IMR-90 (cell line): ENCODE measurements around the gene CHMP4B. TPM values are rescaled to one million over a fixed set of nuclear protein-coding genes. Genes with fewer than 3 reads are reported as not detected.

ENCODE experiments used
- ATAC-seq: fragments of 200-7000 bp; cut with Tn5 transposase; 2 replicates; pipeline ENCODE4 v1.9.1; 2020; ENCODE audit warnings: low read depth, mild to moderate bottlenecking, moderate library complexity
- BruUV-seq: library from RNA; stranded (reverse); fragments of 400-500 nt; replicated peaks from 2 replicates; lab custom pipeline; 2021; lab: Mats Ljungman, UMichigan
- CTCF ChIA-PET: fragments of 300-600 bp; formaldehyde crosslinking; extraction: SDS; loops from one replicate; lab custom pipeline; 2021; ENCODE audit warnings: antibody characterized with exemption; lab: Yijun Ruan, JAX
- POLR2A ChIA-PET: fragments of 300-600 bp; sonication (Branson Sonifier 250); formaldehyde crosslinking; loops from one replicate; lab custom pipeline; 2022; ENCODE audit warnings: antibody characterized with exemption; ENCODE audit not compliant: unreplicated experiment; lab: Charles Lee
- DNase-seq: peaks from one replicate; pipeline ENCODE4 v3.0.0; 2013
- H2AFZ ChIP-seq: replicated peaks from 2 replicates; pipeline ENCODE3; 2013; ENCODE audit warnings: low read length, mild to moderate bottlenecking; ENCODE audit not compliant: poor library complexity
- H2AK5ac ChIP-seq: 2 replicates; pipeline ENCODE4 v1.6.1; 2013; ENCODE audit warnings: low read depth, low read length, inconsistent platforms
- H2AK9ac ChIP-seq: replicated peaks from 2 replicates; pipeline ENCODE3; 2013; ENCODE audit warnings: mild to moderate bottlenecking, low read depth, low read length, moderate library complexity; ENCODE audit not compliant: poor library complexity
- H2BK120ac ChIP-seq: 2 replicates; pipeline ENCODE4 v1.6.1; 2013; ENCODE audit warnings: low read depth, low read length, inconsistent platforms
- H2BK15ac ChIP-seq: 3 replicates; pipeline ENCODE4 v1.6.1; 2013; ENCODE audit warnings: low read depth, low read length, inconsistent platforms
- H2BK20ac ChIP-seq: 2 replicates; pipeline ENCODE4 v1.6.1; 2013; ENCODE audit warnings: low read depth, mild to moderate bottlenecking, inconsistent platforms, low read length, moderate library complexity
- H2BK5ac ChIP-seq: 2 replicates; pipeline ENCODE4 v1.6.1; 2013; ENCODE audit warnings: mild to moderate bottlenecking, low read depth, low read length, inconsistent platforms; ENCODE audit not compliant: poor library complexity, severe bottlenecking
- H3K14ac ChIP-seq: replicated peaks from 2 replicates; pipeline ENCODE4 v1.6.1; 2013; ENCODE audit warnings: low read depth, low read length, inconsistent platforms
- H3K18ac ChIP-seq: 2 replicates; pipeline ENCODE4 v1.6.1; 2013; ENCODE audit warnings: low read depth, low read length, control low read depth
- H3K23ac ChIP-seq: 2 replicates; pipeline ENCODE4 v1.6.1; 2013; ENCODE audit warnings: low read depth, low read length, inconsistent platforms
- H3K27ac ChIP-seq: 2 replicates; pipeline ENCODE4 v1.5.1; 2013; ENCODE audit warnings: mild to moderate bottlenecking, control low read depth, low read length; ENCODE audit not compliant: insufficient read depth
- H3K27me3 ChIP-seq: 2 replicates; pipeline ENCODE4 v1.6.1; 2013; ENCODE audit warnings: low read length; ENCODE audit not compliant: control insufficient read depth, insufficient read depth
- H3K36me3 ChIP-seq: 2 replicates; pipeline ENCODE4 v1.6.1; 2013; ENCODE audit warnings: low read length, mixed read lengths; ENCODE audit not compliant: control insufficient read depth, insufficient read depth
- H3K4ac ChIP-seq: 2 replicates; pipeline ENCODE4 v1.6.1; 2013; ENCODE audit warnings: low read depth, low read length, inconsistent platforms
- H3K4me1 ChIP-seq: 2 replicates; pipeline ENCODE4 v1.6.1; 2013; ENCODE audit warnings: low read length, mixed read lengths; ENCODE audit not compliant: control insufficient read depth, insufficient read depth
- H3K4me2 ChIP-seq: 2 replicates; pipeline ENCODE4 v1.6.1; 2013; ENCODE audit warnings: low read depth, mild to moderate bottlenecking, control low read depth, low read length, moderate library complexity
- H3K4me3 ChIP-seq: 2 replicates; pipeline ENCODE4 v1.5.1; 2013; ENCODE audit warnings: low read depth, mild to moderate bottlenecking, control low read depth, low read length, moderate library complexity; ENCODE audit not compliant: insufficient read depth
- H3K56ac ChIP-seq: 2 replicates; pipeline ENCODE4 v1.6.1; 2013; ENCODE audit warnings: low read length, inconsistent platforms; ENCODE audit not compliant: insufficient read depth; ENCODE audit errors: extremely low read depth
- H3K79me1 ChIP-seq, 2 experiments: 2 replicates each; pipeline ENCODE4 v1.6.1; 2013; ENCODE audit warnings: low read length in 2 of 2, inconsistent platforms in 1 of 2, low read depth in 1 of 2
- H3K9ac ChIP-seq: 2 replicates; pipeline ENCODE4 v1.6.1; 2013; ENCODE audit warnings: low read depth, low read length, control low read depth
- H3K9me1 ChIP-seq: 2 replicates; pipeline ENCODE4 v1.6.1; 2013; ENCODE audit warnings: low read length, inconsistent platforms; ENCODE audit not compliant: insufficient read depth
- H3K9me3 ChIP-seq: 2 replicates; pipeline ENCODE4 v1.6.1; 2013; ENCODE audit warnings: low read length; ENCODE audit not compliant: control insufficient read depth, insufficient read depth
- H4K20me1 ChIP-seq: 2 replicates; pipeline ENCODE4 v1.6.1; 2013; ENCODE audit warnings: low read length, inconsistent platforms; ENCODE audit not compliant: insufficient read depth
- H4K5ac ChIP-seq: 2 replicates; pipeline ENCODE4 v1.6.1; 2013; ENCODE audit warnings: mild to moderate bottlenecking, low read depth, low read length, control low read depth
- H4K8ac ChIP-seq, 2 experiments: 2 replicates each; pipeline ENCODE4 v1.6.1; 2013; ENCODE audit warnings: low read depth in 2 of 2, low read length in 2 of 2, control low read depth in 1 of 2, inconsistent platforms in 1 of 2
- H4K91ac ChIP-seq: 2 replicates; pipeline ENCODE4 v1.6.1; 2013; ENCODE audit warnings: low read depth, low read length, inconsistent platforms; ENCODE audit not compliant: insufficient read depth
- CEBPB ChIP-seq: IDR thresholded peaks from 2 replicates; pipeline ENCODE4 v1.6.1; 2012; ENCODE audit warnings: low read depth, low read length, improper control_type of control experiment
- CHD1 ChIP-seq: IDR thresholded peaks from 2 replicates; pipeline ENCODE4 v1.6.1; 2012; ENCODE audit warnings: low read depth, low read length, improper control_type of control experiment
- FOS ChIP-seq: fragments of 150-350 bp; IDR thresholded peaks from 2 replicates; pipeline ENCODE4 v1.6.1; 2016; ENCODE audit warnings: low read depth, low read length
- MAFK ChIP-seq: IDR thresholded peaks from 2 replicates; pipeline ENCODE4 v1.6.1; 2012; ENCODE audit warnings: low read depth, low read length, improper control_type of control experiment
- MAZ ChIP-seq: IDR thresholded peaks from 2 replicates; pipeline ENCODE4 v1.6.1; 2012; ENCODE audit warnings: low read depth, mild to moderate bottlenecking, low read length, improper control_type of control experiment, moderate library complexity, borderline replicate concordance
- MXI1 ChIP-seq: IDR thresholded peaks from 2 replicates; pipeline ENCODE4 v1.6.1; 2012; ENCODE audit warnings: low read depth, mild to moderate bottlenecking, low read length, moderate library complexity, borderline replicate concordance
- NFE2L2 ChIP-seq: fragments of 150-350 bp; IDR thresholded peaks from 2 replicates; pipeline ENCODE4 v1.6.1; 2016; ENCODE audit warnings: low read depth, mild to moderate bottlenecking, low read length
- POLR2A ChIP-seq: IDR thresholded peaks from 2 replicates; pipeline ENCODE4 v1.6.1; 2012; ENCODE audit warnings: mild to moderate bottlenecking, low read depth, low read length
- RAD21 ChIP-seq: IDR thresholded peaks from 2 replicates; pipeline ENCODE4 v1.6.1; 2012; ENCODE audit warnings: low read length, improper control_type of control experiment
- RCOR1 ChIP-seq: IDR thresholded peaks from 2 replicates; pipeline ENCODE4 v1.6.1; 2012; ENCODE audit warnings: mild to moderate bottlenecking, low read length, improper control_type of control experiment; ENCODE audit not compliant: insufficient replicate concordance
- RFX5 ChIP-seq: IDR thresholded peaks from 2 replicates; pipeline ENCODE4 v1.8.0; 2012; ENCODE audit warnings: low read depth, mild to moderate bottlenecking, low read length, moderate library complexity
- WGBS, 2 experiments: methylation state at CpG; one replicate each; pipeline versions ENCODE4 v1.1.5 to v1.1.7; 2013; ENCODE audit warnings: missing lambda C conversion rate in 2 of 2; ENCODE audit not compliant: insufficient read length in 1 of 2; ENCODE audit errors: extremely low coverage in 2 of 2; 5-methylcytosine and 5-hydroxymethylcytosine counted together
- dilution Hi-C: fragments of 300-500 bp; cut with HindIII; formaldehyde crosslinking; loops from one replicate; pipeline ENCODE4 v1.14.3; 2018; ENCODE audit warnings: low sequenced_read_pairs; ENCODE audit not compliant: unreplicated experiment
- in situ Hi-C: fragments of 300-500 bp; cut with MboI; formaldehyde crosslinking; loops from 3 replicates; pipeline ENCODE4 v1.14.3; 2019; ENCODE audit warnings: low sequenced_read_pairs, inconsistent platforms, mixed read lengths
- intact Hi-C: fragments of 100-400 bp; cut with micrococcal nuclease; formaldehyde crosslinking; loops from 2 replicates; pipeline ENCODE4 v1.10.0; 2022
- polyA plus RNA-seq, 3 experiments: library from polyadenylated mRNA; depleted of rRNA; stranded (reverse); fragments of >200 nt; gene quantifications; 2 replicates each; pipeline ENCODE4 v1.2.3, GENCODE V29; 2012; ENCODE audit warnings: low replicate concordance in 1 of 3
- total RNA-seq: library from RNA; depleted of rRNA; stranded (reverse); fragments of >200 nt; gene quantifications from 2 replicates; pipeline ENCODE4 v1.2.3, GENCODE V29; 2012
- TF ChIP-seq, protein P1 (sequence below): fragments of 150-350 bp; IDR thresholded peaks from 2 replicates; pipeline ENCODE4 v1.6.1; 2016; ENCODE audit warnings: low read depth, mild to moderate bottlenecking, low read length, moderate library complexity, borderline replicate concordance

The CHMP4B gene
- total and polyA plus RNA-seq, 2 of the 4 experiments (the other 2 are of a cell fraction): 30.3 to 94.8 TPM

DNA sequence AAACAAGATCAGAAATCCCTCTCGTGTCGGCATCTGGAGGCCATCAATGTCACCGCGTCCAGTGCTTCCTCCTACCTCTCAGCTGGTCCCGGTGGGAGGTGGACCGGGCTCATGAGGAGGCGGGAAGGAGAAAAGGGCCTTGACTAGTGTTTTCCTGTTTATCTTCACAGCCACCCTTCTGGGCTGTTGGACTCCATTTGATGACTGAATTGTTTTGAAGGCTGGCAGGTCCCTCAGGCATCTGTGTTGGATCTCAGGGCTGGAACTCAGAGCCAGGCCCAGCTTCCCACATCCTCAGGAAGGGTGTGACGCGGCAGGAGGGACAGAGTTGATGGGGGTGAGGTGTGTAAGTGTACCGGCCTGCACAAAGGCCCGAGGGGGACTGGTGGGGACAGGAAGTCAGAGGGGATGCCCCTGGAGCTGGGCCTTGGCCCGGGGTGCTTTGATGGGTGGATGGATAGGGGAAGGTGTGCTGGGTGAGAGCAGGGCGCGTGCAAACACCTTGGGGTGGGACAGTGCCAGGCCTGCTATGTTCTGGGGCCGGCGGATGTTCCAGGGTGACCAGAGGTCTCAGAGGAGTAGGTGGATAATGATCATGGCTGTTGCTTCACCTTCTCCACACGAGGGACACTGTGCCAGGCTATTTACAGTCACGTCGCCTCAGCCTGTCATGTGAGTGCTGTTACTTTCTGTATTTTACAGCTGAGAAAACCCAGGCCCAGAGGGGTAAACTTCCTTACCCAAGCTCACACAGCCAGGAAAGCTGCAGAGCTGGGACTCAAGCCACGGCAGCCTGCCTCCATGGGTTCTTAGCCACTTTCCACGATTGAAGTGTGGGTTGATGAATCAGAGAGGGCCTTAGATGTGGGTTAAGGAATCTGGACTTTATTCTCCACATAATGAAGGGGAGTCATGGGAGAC lies 17.9 kb upstream of the CHMP4B start:
- H3K4me2 ChIP-seq: no peak overlapping the region
- no peak overlapping the region for H3K9ac ChIP-seq
- no peak overlapping the region for H3K27ac ChIP-seq
- in situ Hi-C loops (no loop called here), dilution Hi-C loops (no loop called here), intact Hi-C loops (loop anchor here (2.0 kb wide), 1 partner anchor 276 kb away; no protein-coding TSS in a partner anchor)
- ATAC-seq (no peak), DNase-seq (peak; percentile 24)
- no peak overlapping the region for H3K56ac ChIP-seq
- no peak overlapping the region for H2BK120ac ChIP-seq
- H3K23ac ChIP-seq: no peak overlapping the region
- no peak for TF ChIP-seq POLR2A
- TF ChIP-seq CHD1: no peak
- TF ChIP-seq RAD21: no peak
- no peak for TF ChIP-seq MAZ
- TF ChIP-seq RCOR1: no peak
- TF ChIP-seq, protein P1, sequence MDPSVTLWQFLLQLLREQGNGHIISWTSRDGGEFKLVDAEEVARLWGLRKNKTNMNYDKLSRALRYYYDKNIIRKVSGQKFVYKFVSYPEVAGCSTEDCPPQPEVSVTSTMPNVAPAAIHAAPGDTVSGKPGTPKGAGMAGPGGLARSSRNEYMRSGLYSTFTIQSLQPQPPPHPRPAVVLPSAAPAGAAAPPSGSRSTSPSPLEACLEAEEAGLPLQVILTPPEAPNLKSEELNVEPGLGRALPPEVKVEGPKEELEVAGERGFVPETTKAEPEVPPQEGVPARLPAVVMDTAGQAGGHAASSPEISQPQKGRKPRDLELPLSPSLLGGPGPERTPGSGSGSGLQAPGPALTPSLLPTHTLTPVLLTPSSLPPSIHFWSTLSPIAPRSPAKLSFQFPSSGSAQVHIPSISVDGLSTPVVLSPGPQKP: no peak
- no peak for TF ChIP-seq FOS
- no peak for TF ChIP-seq CEBPB
- no peak for TF ChIP-seq MAFK
- TF ChIP-seq MXI1: no peak
- no peak for TF ChIP-seq RFX5
- no peak for TF ChIP-seq NFE2L2
- H3K79me1 ChIP-seq: no peaks in the 10 kb centered on the region
- no peak overlapping the region for H3K4ac ChIP-seq
- H2AK9ac ChIP-seq: peak overlapping the region; percentile 13
- H4K20me1 ChIP-seq: peaks cover 14% of the 10 kb centered on the region; the same call in 1 of the 2 replicates
- no peak overlapping the region for H2AK5ac ChIP-seq
- H4K5ac ChIP-seq: no peak overlapping the region; the same call in 1 of the 2 replicates
- H3K36me3 ChIP-seq: peaks cover 1% of the 10 kb centered on the region; the same call in 1 of the 2 replicates
- no TSS peak for BruUV-seq
- H3K27me3 ChIP-seq: no peaks in the 10 kb centered on the region
- ChIA-PET POLR2A (no interaction called here), CTCF (interaction anchor here (0.8 to 1.7 kb wide), 2 partner anchors 8 to 12 kb away, joined by 3 to 5 read pairs; no protein-coding TSS in a partner anchor)
- H2BK15ac ChIP-seq: no peak overlapping the region
- H3K9me1 ChIP-seq: no peaks in the 10 kb centered on the region
- no peak overlapping the region for H2BK20ac ChIP-seq
- H3K9me3 ChIP-seq: no peaks in the 10 kb centered on the region
- no peak overlapping the region for H2BK5ac ChIP-seq
- H3K4me3 ChIP-seq: no peak overlapping the region
- H2AFZ ChIP-seq: peak overlapping the region; percentile 40
- H4K91ac ChIP-seq: no peak overlapping the region
- H3K14ac ChIP-seq: no peak overlapping the region
- H3K18ac ChIP-seq: no peak overlapping the region
- H3K4me1 ChIP-seq: peaks cover 10% of the 10 kb centered on the region
- 15% methylated on average over 2 of the region's 21 CpGs; no CpG with 5 or more reads in 1 of the 2 experiments for WGBS, 2 experiments
- H4K8ac ChIP-seq: no peak overlapping the region
